ENCODE results near the gene TAF11L4.

DNA sequence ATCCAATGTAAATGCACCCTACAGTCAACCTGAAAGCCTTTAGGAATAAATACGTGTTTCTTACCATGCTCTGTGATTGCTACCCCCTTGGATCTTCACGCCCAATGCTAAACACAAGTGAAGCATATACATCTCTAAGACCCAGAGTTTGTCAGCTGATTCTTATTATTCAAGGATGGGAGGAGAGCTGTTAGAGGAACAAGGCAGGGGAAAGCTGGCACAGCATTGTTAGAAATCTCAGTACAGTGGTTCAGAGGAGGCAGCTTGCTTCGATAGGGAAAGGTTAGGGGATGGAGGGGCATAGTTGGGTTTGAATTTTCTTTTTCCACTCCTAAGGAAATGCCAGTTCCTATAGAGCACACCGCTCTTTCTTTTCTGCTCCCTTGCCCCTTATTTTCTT lies 40.2 kb upstream of the TAF11L4 start:
- TF ChIP-seq, protein P1, sequence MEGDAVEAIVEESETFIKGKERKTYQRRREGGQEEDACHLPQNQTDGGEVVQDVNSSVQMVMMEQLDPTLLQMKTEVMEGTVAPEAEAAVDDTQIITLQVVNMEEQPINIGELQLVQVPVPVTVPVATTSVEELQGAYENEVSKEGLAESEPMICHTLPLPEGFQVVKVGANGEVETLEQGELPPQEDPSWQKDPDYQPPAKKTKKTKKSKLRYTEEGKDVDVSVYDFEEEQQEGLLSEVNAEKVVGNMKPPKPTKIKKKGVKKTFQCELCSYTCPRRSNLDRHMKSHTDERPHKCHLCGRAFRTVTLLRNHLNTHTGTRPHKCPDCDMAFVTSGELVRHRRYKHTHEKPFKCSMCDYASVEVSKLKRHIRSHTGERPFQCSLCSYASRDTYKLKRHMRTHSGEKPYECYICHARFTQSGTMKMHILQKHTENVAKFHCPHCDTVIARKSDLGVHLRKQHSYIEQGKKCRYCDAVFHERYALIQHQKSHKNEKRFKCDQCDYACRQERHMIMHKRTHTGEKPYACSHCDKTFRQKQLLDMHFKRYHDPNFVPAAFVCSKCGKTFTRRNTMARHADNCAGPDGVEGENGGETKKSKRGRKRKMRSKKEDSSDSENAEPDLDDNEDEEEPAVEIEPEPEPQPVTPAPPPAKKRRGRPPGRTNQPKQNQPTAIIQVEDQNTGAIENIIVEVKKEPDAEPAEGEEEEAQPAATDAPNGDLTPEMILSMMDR (IDR thresholded peaks at IDR 0.05; ENCODE audit: low read depth, low read length, poor library complexity, severe bottlenecking) = no peak
- no peak for TF ChIP-seq EZH2phosphoT487 (IDR thresholded peaks at IDR 0.05; ENCODE audit: borderline replicate concordance, low read length)
